AG04450 (cell line): ENCODE measurements around the gene XCR1. TPM values are rescaled to one million over a fixed set of nuclear protein-coding genes. Genes with fewer than 3 reads are reported as not detected.

Source experiments
- CTCF ChIA-PET: fragments of 300-600, 350-600 bp; formaldehyde crosslinking; extraction: SDS; loops from one replicate; lab custom pipeline; 2022; ENCODE audit warnings: antibody characterized with exemption, inconsistent platforms; lab: Charles Lee
- POLR2A ChIA-PET: fragments of 350-600 bp; formaldehyde crosslinking; extraction: SDS; loops from one replicate; lab custom pipeline; 2021; ENCODE audit warnings: antibody characterized with exemption, inconsistent platforms; lab: Yijun Ruan, JAX
- DNase-seq: peaks from one replicate; pipeline ENCODE4 v3.0.0-alpha.2; 2011; ENCODE audit warnings: low read depth, low spot score
- H3K27ac ChIP-seq: one replicate; pipeline ENCODE4 v1.5.1; 2012; ENCODE audit warnings: low read depth, low read length, control low read depth
- H3K27me3 ChIP-seq: one replicate; pipeline ENCODE4 v1.6.0; 2012; ENCODE audit warnings: low read length; ENCODE audit not compliant: control insufficient read depth, insufficient read depth
- H3K4me3 ChIP-seq: 2 replicates; pipeline ENCODE4 v1.5.1; 2011; ENCODE audit warnings: mild to moderate bottlenecking, low read depth, low read length, control low read depth
- H3K9me3 ChIP-seq: 2 replicates; pipeline ENCODE4 v1.5.1; 2012; ENCODE audit warnings: low read length; ENCODE audit not compliant: control insufficient read depth, insufficient read depth
- CTCF ChIP-seq: IDR thresholded peaks from 2 replicates; pipeline ENCODE4 v1.5.1; 2011; ENCODE audit warnings: low read depth, low read length, control low read depth, inconsistent platforms
- polyA plus RNA-seq: library from polyadenylated mRNA; depleted of rRNA; stranded (reverse); fragments of >200 nt; gene quantifications from 2 replicates; pipeline ENCODE4 v1.2.3, GENCODE V29; 2011

XCR1 gene
- polyA plus RNA-seq, 1 experiment, result not detected

GRCh38 chr3:45993421-45994027, 33.8 kb downstream of the XCR1 start:
- Histone ChIP-seq H3K4me3 (no peak overlapping the region), H3K27ac (peak overlapping the region; percentile 75), H3K9me3 (no peaks in the 10 kb centered on the region; the same call in 1 of the 2 replicates), H3K27me3 (no peaks in the 10 kb centered on the region)
- TF ChIP-seq CTCF, result no peak
- DNase-seq, result no peak
- ChIA-PET CTCF (interaction anchor here (0.5 to 1.7 kb wide), 6 partner anchors 9 to 485 kb away, joined by 3 to 6 read pairs (median 3); no protein-coding TSS in a partner anchor), POLR2A (interaction anchor here (0.6 to 1.9 kb wide), 2 partner anchors 21 to 299 kb away, joined by 5 to 9 read pairs; no protein-coding TSS in a partner anchor)

GRCh38 chr3:45992821-45993221, 34.5 kb downstream of the XCR1 start:
- CTCF ChIA-PET, result interaction anchor here (0.7 to 0.9 kb wide), 2 partner anchors 9 to 87 kb away, joined by 3 to 4 read pairs; no protein-coding TSS in a partner anchor
- DNase-seq, result no peak
- Histone ChIP-seq H3K27ac (peak overlapping the region; percentile 75), H3K9me3 (no peaks in the 10 kb centered on the region; the same call in 1 of the 2 replicates), H3K27me3 (no peaks in the 10 kb centered on the region), H3K4me3 (no peak overlapping the region)
- POLR2A ChIA-PET, result no interaction called here
- no peak for TF ChIP-seq CTCF

GRCh38 chr3:45992133-45992729, 35.1 kb downstream of the XCR1 start:
- Histone ChIP-seq H3K9me3 (no peaks in the 10 kb centered on the region; the same call in 1 of the 2 replicates), H3K27ac (no peak overlapping the region), H3K27me3 (no peaks in the 10 kb centered on the region), H3K4me3 (no peak overlapping the region)
- no peak for DNase-seq
- CTCF ChIA-PET, result interaction anchor here (0.7 kb wide), 1 partner anchor 87 kb away, joined by 3 read pairs; no protein-coding TSS in a partner anchor
- no peak for TF ChIP-seq CTCF
- POLR2A ChIA-PET, result no interaction called here

GRCh38 chr3:45991341-45991740, 35.9 kb downstream of the XCR1 start:
- CTCF ChIA-PET, result interaction anchor here (1.0 to 1.7 kb wide), 2 partner anchors 53 to 88 kb away, joined by 3 to 4 read pairs; no protein-coding TSS in a partner anchor
- POLR2A ChIA-PET, result no interaction called here
- no peak for TF ChIP-seq CTCF

GRCh38 chr3:45990181-45990580, 37.1 kb downstream of the XCR1 start:
- H3K9me3 ChIP-seq, result no peaks in the 10 kb centered on the region; the same call in 1 of the 2 replicates
- no peaks in the 10 kb centered on the region for H3K27me3 ChIP-seq
- CTCF ChIA-PET, result interaction anchor here (1.7 kb wide), 1 partner anchor 51 kb away, joined by 3 read pairs; no protein-coding TSS in a partner anchor
- no peak for TF ChIP-seq CTCF
- POLR2A ChIA-PET, result no interaction called here
- H3K27ac ChIP-seq, result no peak overlapping the region
- DNase-seq, result no peak
- H3K4me3 ChIP-seq, result no peak overlapping the region

More at GRCh38 chr3:45991341-45991740, 35.9 kb downstream of the XCR1 start:
- Histone ChIP-seq H3K27me3 (no peaks in the 10 kb centered on the region), H3K4me3 (no peak overlapping the region), H3K9me3 (no peaks in the 10 kb centered on the region; the same call in 1 of the 2 replicates), H3K27ac (no peak overlapping the region)
- no peak for DNase-seq
